HepG2 (cell line): ENCODE measurements around the gene COMMD3. TPM values are rescaled to one million over a fixed set of nuclear protein-coding genes. Genes with fewer than 3 reads are reported as not detected.
A peak's percentile ranks its signal among the peaks of the same experiment; 100 is the strongest.

Experiments
- AGO2 ChIP-seq: fragments of 200-400 bp; formaldehyde crosslinking; optimal IDR thresholded peaks from 2 replicates; pipeline ENCODE3; 2017; ENCODE audit warnings: mild to moderate bottlenecking, low read depth, low read length, moderate library complexity
- CBX2 ChIP-seq, 2 experiments: fragments of 200-600 bp in 1 of 2; sonication (generic); formaldehyde crosslinking in 1 of 2; IDR thresholded peaks; 2 replicates each; pipeline versions ENCODE4 v1.7.0 to v1.8.1; 2018 to 2022; ENCODE audit warnings: low read depth in 2 of 2, low read length in 1 of 2, mild to moderate bottlenecking in 1 of 2, missing genetic modification reagents in 1 of 2
- CREM ChIP-seq, 2 experiments: sonication (generic) in 1 of 2; formaldehyde crosslinking in 1 of 2; IDR thresholded peaks; 2 replicates each; pipeline versions ENCODE4 v1.4.0 to v1.6.1; 2016 to 2020; ENCODE audit warnings: antibody characterized with exemption in 1 of 2, mild to moderate bottlenecking in 1 of 2, missing genetic modification reagents in 1 of 2
- FOXC1 ChIP-seq: sonication (generic); formaldehyde crosslinking; IDR thresholded peaks from 2 replicates; pipeline ENCODE4 v1.8.0; 2022; ENCODE audit warnings: mild to moderate bottlenecking, missing genetic modification reagents, borderline replicate concordance
- GZF1 ChIP-seq: sonication (generic); formaldehyde crosslinking; IDR thresholded peaks from 2 replicates; pipeline ENCODE4 v1.5.1; 2020; ENCODE audit warnings: mild to moderate bottlenecking, missing genetic modification reagents
- POGZ ChIP-seq: sonication (generic); formaldehyde crosslinking; IDR thresholded peaks from 2 replicates; pipeline ENCODE4 v1.4.0; 2020; ENCODE audit warnings: mild to moderate bottlenecking, missing genetic modification reagents
- ZFYVE20 ChIP-seq: sonication (generic); formaldehyde crosslinking; IDR thresholded peaks from 2 replicates; pipeline ENCODE4 v1.8.0; 2023; ENCODE audit warnings: low read depth, mild to moderate bottlenecking, moderate library complexity, missing genetic modification reagents, borderline replicate concordance
- ZNF605 ChIP-seq: sonication (generic); formaldehyde crosslinking; IDR thresholded peaks from 2 replicates; pipeline ENCODE4 v1.8.0; 2022; ENCODE audit warnings: mild to moderate bottlenecking, missing genetic modification reagents
- ZNF703 ChIP-seq: sonication (generic); formaldehyde crosslinking; IDR thresholded peaks from 2 replicates; pipeline ENCODE4 v1.5.1; 2020; ENCODE audit warnings: missing genetic modification reagents, mild to moderate bottlenecking, moderate library complexity, borderline replicate concordance
- polyA plus RNA-seq, 8 experiments: library from polyadenylated mRNA; depleted of rRNA in 3 of 8; stranded (reverse) in 7 of 8; unstranded in 1 of 8; fragments of >200 nt; fragmentation: Illumina TruSeq in 4 of 8; extraction: Trizol in 4 of 8; gene quantifications; 2 replicates each; pipeline versions ENCODE4 v1.2.1 to v1.2.3, GENCODE V29; 2011 to 2016; ENCODE audit warnings: low read depth in 4 of 8, missing spikeins in 1 of 8, mixed read lengths in 1 of 8; ENCODE audit not compliant: insufficient read depth in 1 of 8
- total RNA-seq, 5 experiments: library from RNA; depleted of rRNA; stranded (reverse); fragments of >200 nt; fragmentation: Illumina TruSeq; extraction: Trizol; gene quantifications; 2 replicates each; pipeline ENCODE4 v1.2.3, GENCODE V29; 2016; ENCODE audit warnings: low read depth in 1 of 5
- TF ChIP-seq, protein P1 (sequence below), 2 experiments: sonication (generic) in 1 of 2; formaldehyde crosslinking in 1 of 2; IDR thresholded peaks; 2 replicates each; pipeline versions ENCODE4 v1.4.0 to v1.6.1; 2016 to 2020; ENCODE audit warnings: borderline replicate concordance in 1 of 2, low read depth in 1 of 2, mild to moderate bottlenecking in 1 of 2, missing genetic modification reagents in 1 of 2
- TF ChIP-seq, protein P2 (sequence below): sonication (generic); formaldehyde crosslinking; IDR thresholded peaks from 2 replicates; pipeline ENCODE4 v1.5.1; 2020; ENCODE audit warnings: mild to moderate bottlenecking, missing genetic modification reagents, moderate library complexity
- TF ChIP-seq, protein P3 (sequence below): sonication (generic); formaldehyde crosslinking; IDR thresholded peaks from 2 replicates; pipeline ENCODE4 v1.5.0; 2020; ENCODE audit warnings: missing genetic modification reagents
- TF ChIP-seq, protein P4 (sequence below): IDR thresholded peaks from 2 replicates; pipeline ENCODE4 v1.6.1; 2016; ENCODE audit warnings: low read depth
- TF ChIP-seq, protein P5 (sequence below): sonication (generic); formaldehyde crosslinking; IDR thresholded peaks from 2 replicates; pipeline ENCODE4 v1.4.0; 2020; ENCODE audit warnings: missing genetic modification reagents

The COMMD3 gene
- total and polyA plus RNA-seq, 2 of the 13 experiments (the other 11 are each of a cell fraction or from before 2014, with no cell fraction given): 38.7 to 54.4 TPM

DNA sequence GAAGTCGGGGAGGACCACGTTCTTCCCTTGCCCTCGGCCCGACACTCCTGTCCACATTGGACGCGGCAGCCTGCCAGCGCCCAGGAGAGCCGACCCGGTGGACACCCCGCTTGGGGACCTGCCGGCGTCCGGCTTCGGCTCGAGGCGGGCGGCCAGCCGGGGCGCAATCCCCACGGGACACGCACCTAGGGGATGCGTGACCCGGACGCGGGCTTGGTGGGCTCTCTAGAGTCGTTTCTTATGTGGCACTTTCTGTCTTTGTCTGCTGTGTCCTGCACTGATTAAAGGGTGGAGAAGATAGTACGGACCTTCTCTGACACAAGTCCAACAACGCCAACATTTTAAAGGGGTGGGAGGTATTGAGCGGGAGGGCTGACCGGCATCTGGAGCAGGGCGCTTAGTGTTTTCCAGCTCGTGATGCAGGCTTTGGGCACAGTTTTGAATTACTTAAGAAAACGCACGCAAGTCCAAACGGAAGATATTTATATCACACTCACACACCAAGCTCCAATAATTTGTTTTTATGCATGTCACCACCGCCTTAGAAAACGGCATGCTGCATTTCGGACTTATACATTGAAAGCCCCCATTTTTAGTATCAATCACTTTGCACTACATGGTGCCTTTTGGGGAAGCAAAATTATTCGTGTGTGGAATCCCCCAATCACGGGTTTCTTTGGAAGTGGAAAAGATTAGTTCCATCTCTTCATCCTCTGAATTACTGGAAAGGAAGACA, 25.2 kb downstream of the COMMD3 start (continued):
- TF ChIP-seq, protein P1, sequence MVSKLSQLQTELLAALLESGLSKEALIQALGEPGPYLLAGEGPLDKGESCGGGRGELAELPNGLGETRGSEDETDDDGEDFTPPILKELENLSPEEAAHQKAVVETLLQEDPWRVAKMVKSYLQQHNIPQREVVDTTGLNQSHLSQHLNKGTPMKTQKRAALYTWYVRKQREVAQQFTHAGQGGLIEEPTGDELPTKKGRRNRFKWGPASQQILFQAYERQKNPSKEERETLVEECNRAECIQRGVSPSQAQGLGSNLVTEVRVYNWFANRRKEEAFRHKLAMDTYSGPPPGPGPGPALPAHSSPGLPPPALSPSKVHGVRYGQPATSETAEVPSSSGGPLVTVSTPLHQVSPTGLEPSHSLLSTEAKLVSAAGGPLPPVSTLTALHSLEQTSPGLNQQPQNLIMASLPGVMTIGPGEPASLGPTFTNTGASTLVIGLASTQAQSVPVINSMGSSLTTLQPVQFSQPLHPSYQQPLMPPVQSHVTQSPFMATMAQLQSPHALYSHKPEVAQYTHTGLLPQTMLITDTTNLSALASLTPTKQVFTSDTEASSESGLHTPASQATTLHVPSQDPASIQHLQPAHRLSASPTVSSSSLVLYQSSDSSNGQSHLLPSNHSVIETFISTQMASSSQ (IDR thresholded peaks at IDR 0.05; ENCODE audit: low read depth): no peak
- TF ChIP-seq, protein P1 (CRISPR knock-in tag; IDR thresholded peaks at IDR 0.05; ENCODE audit: borderline replicate concordance): 0 out of 2 replicates have a peak, but pooled peaks have one; percentile 31
- TF ChIP-seq FOXC1 (CRISPR knock-in tag) (0 out of 2 replicates have a peak, but pooled peaks have one; percentile 22), CREM (IDR thresholded peaks at IDR 0.05) (no peak), CREM (CRISPR knock-in tag; IDR thresholded peaks at IDR 0.05) (no peak), AGO2 (peak; percentile 7), ZNF605 (0 out of 2 replicates have a peak, but pooled peaks have one; percentile 32), GZF1 (CRISPR knock-in tag) (no peak), ZFYVE20 (0 out of 2 replicates have a peak, but pooled peaks have one; percentile 36), POGZ (CRISPR knock-in tag) (0 out of 2 replicates have a peak, but pooled peaks have one; percentile 21), CBX2 (IDR thresholded peaks at IDR 0.05; ENCODE audit: low read depth, low read length) (peak; percentile 94), CBX2 (CRISPR knock-in tag; IDR thresholded peaks at IDR 0.05; ENCODE audit: low read depth) (no peak; the same call in 1 of the 2 replicates), ZNF703 (CRISPR knock-in tag) (0 out of 2 replicates have a peak, but pooled peaks have one; percentile 32)
- TF ChIP-seq, protein P2, sequence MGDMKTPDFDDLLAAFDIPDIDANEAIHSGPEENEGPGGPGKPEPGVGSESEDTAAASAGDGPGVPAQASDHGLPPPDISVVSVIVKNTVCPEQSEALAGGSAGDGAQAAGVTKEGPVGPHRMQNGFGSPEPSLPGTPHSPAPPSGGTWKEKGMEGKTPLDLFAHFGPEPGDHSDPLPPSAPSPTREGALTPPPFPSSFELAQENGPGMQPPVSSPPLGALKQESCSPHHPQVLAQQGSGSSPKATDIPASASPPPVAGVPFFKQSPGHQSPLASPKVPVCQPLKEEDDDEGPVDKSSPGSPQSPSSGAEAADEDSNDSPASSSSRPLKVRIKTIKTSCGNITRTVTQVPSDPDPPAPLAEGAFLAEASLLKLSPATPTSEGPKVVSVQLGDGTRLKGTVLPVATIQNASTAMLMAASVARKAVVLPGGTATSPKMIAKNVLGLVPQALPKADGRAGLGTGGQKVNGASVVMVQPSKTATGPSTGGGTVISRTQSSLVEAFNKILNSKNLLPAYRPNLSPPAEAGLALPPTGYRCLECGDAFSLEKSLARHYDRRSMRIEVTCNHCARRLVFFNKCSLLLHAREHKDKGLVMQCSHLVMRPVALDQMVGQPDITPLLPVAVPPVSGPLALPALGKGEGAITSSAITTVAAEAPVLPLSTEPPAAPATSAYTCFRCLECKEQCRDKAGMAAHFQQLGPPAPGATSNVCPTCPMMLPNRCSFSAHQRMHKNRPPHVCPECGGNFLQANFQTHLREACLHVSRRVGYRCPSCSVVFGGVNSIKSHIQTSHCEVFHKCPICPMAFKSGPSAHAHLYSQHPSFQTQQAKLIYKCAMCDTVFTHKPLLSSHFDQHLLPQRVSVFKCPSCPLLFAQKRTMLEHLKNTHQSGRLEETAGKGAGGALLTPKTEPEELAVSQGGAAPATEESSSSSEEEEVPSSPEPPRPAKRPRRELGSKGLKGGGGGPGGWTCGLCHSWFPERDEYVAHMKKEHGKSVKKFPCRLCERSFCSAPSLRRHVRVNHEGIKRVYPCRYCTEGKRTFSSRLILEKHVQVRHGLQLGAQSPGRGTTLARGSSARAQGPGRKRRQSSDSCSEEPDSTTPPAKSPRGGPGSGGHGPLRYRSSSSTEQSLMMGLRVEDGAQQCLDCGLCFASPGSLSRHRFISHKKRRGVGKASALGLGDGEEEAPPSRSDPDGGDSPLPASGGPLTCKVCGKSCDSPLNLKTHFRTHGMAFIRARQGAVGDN (CRISPR knock-in tag): peak; percentile 49
- TF ChIP-seq, protein P3, sequence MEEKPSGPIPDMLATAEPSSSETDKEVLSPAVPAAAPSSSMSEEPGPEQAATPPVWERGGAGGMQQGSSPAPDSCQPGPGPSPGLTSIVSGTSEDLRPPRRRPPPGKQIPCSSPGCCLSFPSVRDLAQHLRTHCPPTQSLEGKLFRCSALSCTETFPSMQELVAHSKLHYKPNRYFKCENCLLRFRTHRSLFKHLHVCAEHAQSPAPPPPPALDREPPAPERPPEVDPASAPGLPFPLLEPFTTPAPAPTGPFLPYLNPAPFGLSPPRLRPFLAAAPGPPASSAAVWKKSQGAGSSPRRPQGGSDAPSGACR (CRISPR knock-in tag): no peak
- TF ChIP-seq, protein P4, sequence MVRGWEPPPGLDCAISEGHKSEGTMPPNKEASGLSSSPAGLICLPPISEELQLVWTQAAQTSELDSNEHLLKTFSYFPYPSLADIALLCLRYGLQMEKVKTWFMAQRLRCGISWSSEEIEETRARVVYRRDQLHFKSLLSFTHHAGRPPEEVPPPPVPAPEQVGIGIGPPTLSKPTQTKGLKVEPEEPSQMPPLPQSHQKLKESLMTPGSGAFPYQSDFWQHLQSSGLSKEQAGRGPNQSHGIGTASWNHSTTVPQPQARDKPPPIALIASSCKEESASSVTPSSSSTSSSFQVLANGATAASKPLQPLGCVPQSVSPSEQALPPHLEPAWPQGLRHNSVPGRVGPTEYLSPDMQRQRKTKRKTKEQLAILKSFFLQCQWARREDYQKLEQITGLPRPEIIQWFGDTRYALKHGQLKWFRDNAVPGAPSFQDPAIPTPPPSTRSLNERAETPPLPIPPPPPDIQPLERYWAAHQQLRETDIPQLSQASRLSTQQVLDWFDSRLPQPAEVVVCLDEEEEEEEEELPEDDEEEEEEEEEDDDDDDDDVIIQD (CRISPR knock-in tag): no peak
- TF ChIP-seq, protein P5, sequence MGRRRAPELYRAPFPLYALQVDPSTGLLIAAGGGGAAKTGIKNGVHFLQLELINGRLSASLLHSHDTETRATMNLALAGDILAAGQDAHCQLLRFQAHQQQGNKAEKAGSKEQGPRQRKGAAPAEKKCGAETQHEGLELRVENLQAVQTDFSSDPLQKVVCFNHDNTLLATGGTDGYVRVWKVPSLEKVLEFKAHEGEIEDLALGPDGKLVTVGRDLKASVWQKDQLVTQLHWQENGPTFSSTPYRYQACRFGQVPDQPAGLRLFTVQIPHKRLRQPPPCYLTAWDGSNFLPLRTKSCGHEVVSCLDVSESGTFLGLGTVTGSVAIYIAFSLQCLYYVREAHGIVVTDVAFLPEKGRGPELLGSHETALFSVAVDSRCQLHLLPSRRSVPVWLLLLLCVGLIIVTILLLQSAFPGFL (CRISPR knock-in tag): no peak
